Measurements from ENCODE around the gene DNASE1L2. TPM values are rescaled to one million over a fixed set of nuclear protein-coding genes. Genes with fewer than 3 reads are reported as not detected.

DNASE1L2 gene
- total RNA-seq, 1 donor from 2014 or later, result 0.21 TPM

DNA sequence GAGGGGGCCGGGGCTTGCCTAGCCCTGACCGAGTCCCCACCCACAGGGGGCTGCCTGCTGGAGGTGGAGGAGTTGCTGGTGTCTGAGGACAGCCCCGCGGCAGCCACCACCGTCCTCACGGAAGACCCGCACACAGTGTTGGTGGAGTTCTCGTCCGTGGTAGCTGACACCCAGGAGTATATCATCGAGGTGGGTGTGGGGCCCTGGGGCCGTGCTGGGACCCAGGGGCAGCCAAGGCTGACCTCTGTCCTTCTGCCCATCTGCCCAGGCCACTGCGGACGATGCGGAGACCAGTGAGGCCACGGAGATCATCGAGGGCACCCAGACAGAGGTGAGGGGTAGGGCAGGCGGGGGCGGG, 1.5 kb upstream of the DNASE1L2 start:
- no peak for TF ChIP-seq CTCF (IDR thresholded peaks at IDR 0.05; ENCODE audit: insufficient read depth, low read length, poor library complexity, severe bottlenecking)
- no peak for DNase-seq (ENCODE audit: low read depth)

GRCh38 chr16:2235234-2235651, 1.0 kb upstream of the DNASE1L2 start:
- peaks cover 24% of the 10 kb centered on the region for H3K27me3 ChIP-seq (ENCODE audit: control insufficient read depth, insufficient read depth, low read length)
- no peak overlapping the region for H3K4me3 ChIP-seq (ENCODE audit: low read depth, low read length)
- no peak for TF ChIP-seq CTCF (IDR thresholded peaks at IDR 0.05; ENCODE audit: insufficient read depth, low read length, poor library complexity, severe bottlenecking)
- H3K36me3 ChIP-seq (ENCODE audit: control insufficient read depth, insufficient read depth, low read length), result peaks cover 3% of the 10 kb centered on the region
- no peak for DNase-seq (ENCODE audit: low read depth)

More for the DNA sequence above, 1.5 kb upstream of the DNASE1L2 start:
- Histone ChIP-seq H3K27me3 (ENCODE audit: control insufficient read depth, insufficient read depth, low read length) (peaks cover 24% of the 10 kb centered on the region), H3K36me3 (ENCODE audit: control insufficient read depth, insufficient read depth, low read length) (peaks cover 3% of the 10 kb centered on the region), H3K4me3 (ENCODE audit: low read depth, low read length) (no peak overlapping the region)

GRCh38 chr16:2235695-2236336, 428 bp upstream of the DNASE1L2 start:
- Histone ChIP-seq H3K27me3 (ENCODE audit: control insufficient read depth, insufficient read depth, low read length) (peaks cover 24% of the 10 kb centered on the region), H3K36me3 (ENCODE audit: control insufficient read depth, insufficient read depth, low read length) (peaks cover 3% of the 10 kb centered on the region), H3K4me3 (ENCODE audit: low read depth, low read length) (no peak overlapping the region)
- no peak for TF ChIP-seq CTCF (IDR thresholded peaks at IDR 0.05; ENCODE audit: insufficient read depth, low read length, poor library complexity, severe bottlenecking)
- no peak for DNase-seq (ENCODE audit: low read depth)

DNA sequence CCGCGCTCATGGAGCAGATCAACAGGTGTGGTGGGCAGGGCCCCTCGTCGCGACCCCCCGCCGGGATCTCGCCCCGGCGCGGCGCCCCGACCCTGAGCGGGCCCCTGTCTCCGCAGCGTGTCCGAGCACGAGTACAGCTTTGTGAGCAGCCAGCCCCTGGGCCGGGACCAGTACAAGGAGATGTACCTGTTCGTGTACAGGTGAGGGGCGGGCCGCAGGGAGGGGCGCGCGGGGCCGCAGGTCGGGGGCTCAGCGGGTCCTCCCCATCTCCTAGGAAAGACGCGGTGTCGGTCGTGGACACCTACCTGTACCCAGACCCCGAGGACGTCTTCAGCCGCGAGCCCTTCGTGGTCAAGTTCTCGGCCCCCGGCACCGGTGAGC, 848 bp downstream of the DNASE1L2 start:
- Histone ChIP-seq H3K4me3 (ENCODE audit: low read depth, low read length) (no peak overlapping the region), H3K36me3 (ENCODE audit: control insufficient read depth, insufficient read depth, low read length) (peaks cover 3% of the 10 kb centered on the region), H3K27me3 (ENCODE audit: control insufficient read depth, insufficient read depth, low read length) (peaks cover 24% of the 10 kb centered on the region)
- TF ChIP-seq CTCF (IDR thresholded peaks at IDR 0.05; ENCODE audit: insufficient read depth, low read length, poor library complexity, severe bottlenecking), result no peak
- no peak for DNase-seq (ENCODE audit: low read depth)

DNA sequence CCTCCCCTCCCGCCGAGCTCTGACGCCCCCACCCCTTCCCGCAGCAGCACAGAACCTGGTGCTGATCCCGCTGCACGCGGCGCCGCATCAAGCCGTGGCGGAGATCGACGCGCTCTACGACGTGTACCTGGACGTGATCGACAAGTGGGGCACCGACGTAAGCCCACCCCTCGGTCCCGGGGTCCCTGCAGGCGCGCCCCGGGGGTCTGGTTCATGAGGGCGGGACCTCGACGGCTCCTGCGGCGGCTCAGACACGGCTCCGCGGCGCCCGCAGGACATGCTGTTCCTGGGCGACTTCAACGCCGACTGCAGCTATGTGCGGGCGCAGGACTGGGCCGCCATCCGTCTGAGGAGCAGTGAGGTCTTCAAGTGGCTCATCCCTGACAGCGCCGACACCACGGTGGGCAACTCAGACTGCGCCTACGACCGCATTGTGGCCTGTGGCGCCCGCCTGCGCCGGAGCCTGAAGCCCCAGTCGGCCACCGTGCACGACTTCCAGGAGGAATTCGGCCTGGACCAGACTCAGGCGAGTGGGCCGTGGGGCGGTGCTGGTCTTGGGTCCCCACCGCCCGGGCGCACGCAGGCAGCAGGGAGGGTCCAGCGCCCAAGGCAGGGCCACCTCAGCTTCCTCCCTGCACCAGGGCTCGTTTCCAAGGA, 1.4 kb downstream of the DNASE1L2 start:
- no peak for DNase-seq (ENCODE audit: low read depth)

More for the DNA sequence above, 1.4 kb downstream of the DNASE1L2 start:
- Histone ChIP-seq H3K36me3 (ENCODE audit: control insufficient read depth, insufficient read depth, low read length) (peaks cover 4% of the 10 kb centered on the region), H3K4me3 (ENCODE audit: low read depth, low read length) (no peak overlapping the region), H3K27me3 (ENCODE audit: control insufficient read depth, insufficient read depth, low read length) (peaks cover 24% of the 10 kb centered on the region)
- TF ChIP-seq CTCF (IDR thresholded peaks at IDR 0.05; ENCODE audit: insufficient read depth, low read length, poor library complexity, severe bottlenecking), result no peak
